NOMO-1 treated with DMSO at 0.1 percent for 48 hours (cell line): Measurements from ENCODE around the gene MAP4K3.
A peak's percentile ranks its signal among the peaks of the same experiment; 100 is the strongest.

Experiments
- DNase-seq: peaks from one replicate; lab custom pipeline; 2025; ENCODE audit not compliant: unreplicated experiment; lab: John Stamatoyannopoulos, UW

Gene MAP4K3

DNA sequence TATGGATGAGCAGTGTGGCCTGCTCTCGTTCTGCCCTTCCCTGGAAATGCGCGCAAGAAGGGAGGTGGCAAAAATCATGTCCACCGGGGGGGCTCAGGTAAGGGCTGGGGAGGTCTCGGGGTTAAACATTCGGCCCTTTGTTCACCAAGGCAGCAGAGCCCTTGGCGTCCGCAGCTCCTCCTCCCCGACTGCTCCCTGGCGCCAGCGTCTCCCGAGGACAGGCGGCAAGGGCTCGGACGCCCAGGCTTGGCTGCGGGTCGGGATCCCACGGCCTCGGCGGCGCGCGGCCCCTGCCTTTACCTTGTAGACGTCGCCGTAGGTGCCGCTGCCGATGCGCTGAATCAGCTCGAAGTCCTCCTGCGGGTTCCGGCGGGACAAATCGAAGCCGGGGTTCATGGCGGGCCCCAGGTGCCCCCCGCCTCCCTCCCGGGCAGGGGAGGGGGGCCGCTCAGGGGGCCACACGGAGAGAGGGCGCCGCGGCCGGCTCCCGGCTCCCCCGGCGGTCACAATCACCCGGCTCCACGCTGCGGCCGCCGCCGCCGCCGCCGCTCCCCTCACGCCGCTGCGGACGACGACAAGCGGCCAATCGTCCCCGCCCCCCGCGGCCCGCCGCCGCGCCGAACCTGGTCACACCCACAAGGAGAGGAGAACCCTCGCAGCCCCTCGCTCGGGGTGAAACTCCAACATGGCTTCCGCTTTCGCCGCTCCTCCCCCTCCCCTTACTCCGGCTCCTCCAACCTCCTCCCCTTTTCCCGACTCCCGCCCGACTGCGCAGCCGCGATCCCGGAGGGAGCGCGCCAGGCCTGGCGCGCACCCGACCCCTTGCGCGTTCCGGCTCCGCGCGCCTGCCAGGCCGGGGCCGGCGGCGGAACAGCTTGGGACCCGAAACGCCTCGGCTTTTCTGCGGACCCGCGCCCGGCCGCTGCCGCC is at the start of gene MAP4K3:
TSS of gene MAP4K3 (minus strand) at position 694 of the 930 bp plus-strand sequence. CDS start at position 396, 298 bp downstream.
- peak; percentile 89 for DNase-seq

DNA sequence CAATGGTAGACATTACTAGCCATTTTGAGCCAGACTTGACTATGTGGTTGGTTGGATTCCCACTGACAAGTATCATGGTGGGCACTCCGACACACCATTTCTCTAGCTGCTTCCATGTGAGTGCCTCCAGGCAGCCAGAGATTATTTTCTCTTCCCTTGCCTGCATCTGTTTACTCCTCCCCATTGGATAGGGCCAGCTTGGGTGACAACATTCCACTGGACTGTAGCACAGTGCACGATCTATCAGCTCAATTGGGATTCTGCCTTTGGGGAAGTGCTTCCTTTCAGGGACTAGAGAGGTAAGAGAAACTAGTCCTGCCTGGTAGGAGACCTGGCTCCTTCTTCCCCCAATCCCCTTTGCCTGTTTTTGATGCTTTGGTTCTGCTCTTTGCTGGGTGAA is 49.0 kb upstream of the MAP4K3 start:
- DNase-seq: no peak

DNA sequence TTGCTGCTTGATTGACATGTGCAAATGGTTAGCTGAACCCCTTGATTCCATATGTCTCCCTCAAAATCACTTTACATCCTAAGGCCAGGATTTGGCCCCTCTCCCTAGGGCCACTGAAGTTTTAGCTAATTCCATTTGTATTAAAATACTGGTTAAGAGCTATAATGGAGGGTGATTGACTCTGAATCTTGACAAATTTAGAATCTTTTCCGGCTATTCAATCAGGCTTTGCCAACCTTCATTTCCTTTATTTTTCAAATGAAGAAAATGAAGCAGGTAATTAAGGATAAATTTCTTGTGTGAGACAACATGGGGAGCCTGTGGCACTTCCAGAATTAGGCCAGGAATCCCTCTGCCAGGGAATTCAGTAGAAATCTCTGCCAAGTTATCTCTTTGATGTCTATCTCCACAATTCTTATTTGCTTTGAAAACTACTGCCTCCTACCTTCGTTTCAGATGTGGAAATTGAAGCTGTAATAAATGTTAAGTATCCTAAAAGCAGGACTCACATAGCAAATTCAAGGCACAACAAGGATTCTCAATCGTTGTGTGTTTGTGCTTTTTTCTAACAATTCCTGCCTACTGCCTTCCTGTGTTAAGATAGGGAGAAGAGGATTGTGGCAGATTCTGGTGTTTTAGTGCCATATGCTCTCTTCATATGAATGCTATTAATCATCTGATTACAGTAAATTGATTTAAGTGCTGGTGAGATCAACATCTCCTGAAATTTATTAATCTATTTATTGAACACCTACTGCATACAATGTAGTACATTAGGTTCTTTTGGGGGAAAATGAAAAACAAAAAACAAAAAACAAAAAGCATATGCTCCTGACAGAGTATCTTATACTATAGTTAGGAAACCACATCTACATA is 47.8 kb upstream of the MAP4K3 start:
- DNase-seq: no peak

DNA sequence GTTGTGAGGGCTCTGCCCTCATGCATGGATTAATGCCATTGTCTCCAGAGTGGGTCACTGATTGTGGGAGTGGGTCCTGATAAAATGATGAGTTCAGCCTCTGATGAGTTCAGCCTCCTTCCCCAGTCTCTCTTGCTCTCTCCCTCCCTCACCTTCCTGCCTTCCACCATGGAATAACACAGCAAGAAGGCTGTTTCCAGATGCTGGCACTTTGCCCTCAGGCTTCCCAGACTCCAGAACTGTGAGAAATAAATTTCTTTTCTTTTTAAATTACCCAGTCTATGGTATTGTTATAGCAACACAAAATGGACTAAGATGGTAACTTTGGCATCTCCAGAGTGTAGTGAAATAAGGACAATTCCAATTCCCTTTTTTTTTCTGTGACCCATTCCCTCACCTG is 47.1 kb upstream of the MAP4K3 start:
- no peak for DNase-seq

DNA sequence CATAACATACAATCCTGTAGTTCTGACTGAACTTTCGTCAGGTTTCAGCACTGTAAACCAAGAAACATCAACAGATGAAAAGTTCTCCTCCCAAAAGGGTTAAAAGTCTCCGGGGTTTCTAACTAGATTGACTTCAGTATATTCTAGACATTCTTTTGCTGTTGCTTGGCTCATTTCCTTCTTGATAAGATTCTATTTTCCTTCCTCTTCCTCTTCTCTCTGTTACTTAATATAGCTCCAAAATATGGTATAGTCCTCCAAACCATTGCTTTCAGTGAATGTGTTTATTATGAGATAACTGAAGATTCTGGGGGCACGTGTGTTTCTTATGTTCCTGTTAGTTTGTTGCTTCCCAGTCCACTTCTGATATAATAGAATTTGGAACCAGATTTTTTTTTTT is 46.4 kb upstream of the MAP4K3 start:
- DNase-seq: peak; percentile 67

DNA sequence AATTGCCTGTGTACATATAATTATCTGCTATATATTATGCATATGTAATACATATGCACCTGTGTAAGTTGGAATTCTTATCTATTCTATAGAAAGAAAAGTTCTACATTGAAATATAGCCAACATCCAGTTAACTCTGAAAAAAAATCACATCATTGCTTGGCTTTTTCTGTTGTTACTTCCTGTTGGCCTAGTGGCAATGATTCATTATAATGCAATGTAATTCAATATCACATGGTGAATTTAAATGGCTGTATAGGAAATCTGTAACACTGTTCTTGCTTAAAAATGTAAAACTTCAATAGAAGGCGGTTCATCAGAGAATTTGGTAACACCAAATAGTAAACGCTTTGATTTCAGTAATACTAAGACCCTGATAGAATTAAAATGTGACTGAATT is 44.5 kb upstream of the MAP4K3 start:
- no peak for DNase-seq

DNA sequence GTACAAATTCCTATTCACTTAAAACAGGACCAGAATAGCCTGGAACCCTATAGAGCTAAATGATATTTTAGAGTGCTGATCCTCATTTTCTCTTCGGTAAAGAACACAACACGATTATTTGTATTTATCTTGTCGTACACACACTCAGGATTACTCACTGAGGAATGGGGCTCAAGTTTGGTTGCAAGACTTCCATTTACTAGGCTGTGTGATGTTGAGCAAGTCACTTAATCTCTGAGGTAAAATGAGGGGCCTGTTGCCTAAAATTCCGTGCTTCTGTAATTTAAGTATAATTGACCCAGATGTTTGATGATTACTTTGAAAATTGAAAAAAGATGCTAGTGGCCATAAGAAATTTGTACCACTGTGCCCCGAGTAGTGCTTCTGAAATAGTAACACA is 42.6 kb upstream of the MAP4K3 start:
- DNase-seq: no peak

DNA sequence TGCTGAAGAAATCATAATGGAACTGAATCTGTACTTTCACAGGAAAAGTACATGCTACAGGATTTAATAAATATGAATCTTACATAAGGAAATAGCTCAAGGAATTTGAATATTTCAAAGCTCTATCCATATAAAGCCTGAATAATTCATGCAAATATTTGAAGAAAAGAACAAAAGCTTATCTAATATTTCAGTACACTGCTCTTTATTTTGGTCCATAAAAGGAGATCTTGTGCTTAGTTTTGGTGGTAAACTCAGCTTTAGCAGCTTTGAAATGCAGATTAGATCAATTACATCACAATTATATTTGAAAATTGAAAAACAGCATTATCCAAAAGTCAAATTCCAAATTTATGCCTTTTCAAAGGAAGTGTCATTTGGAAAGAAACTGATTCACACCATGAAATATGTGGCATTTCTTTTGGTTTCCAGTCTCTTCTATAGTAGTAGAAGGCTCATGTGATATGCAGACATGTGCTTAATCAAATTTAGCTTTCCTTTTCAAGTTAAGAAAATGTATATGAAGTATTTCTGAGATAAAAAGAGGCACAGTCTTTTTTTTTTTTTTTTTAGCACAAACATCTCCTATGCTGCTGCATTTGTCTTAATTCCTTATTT is 42.1 kb upstream of the MAP4K3 start:
- DNase-seq: no peak

DNA sequence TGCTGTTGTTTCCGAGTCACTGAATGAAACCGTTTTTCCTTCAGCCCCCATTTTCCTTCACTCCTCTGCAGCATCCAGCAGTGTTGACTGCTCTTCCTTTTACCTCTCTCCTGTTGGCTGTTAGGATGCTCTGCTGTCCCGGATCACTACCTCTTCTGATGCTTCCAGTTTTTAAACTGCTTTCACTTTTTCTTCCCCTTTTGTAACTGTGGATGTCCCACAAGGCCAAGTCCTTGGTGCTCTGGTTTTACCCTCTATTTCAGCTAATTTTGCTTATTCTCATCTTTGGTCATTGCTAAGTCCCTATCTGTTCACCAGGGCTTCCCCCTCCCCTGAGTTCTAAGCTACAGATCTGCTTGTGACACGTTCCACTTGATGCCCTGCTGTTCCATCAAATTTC is 39.4 kb upstream of the MAP4K3 start:
- peak; percentile 84 for DNase-seq

DNA sequence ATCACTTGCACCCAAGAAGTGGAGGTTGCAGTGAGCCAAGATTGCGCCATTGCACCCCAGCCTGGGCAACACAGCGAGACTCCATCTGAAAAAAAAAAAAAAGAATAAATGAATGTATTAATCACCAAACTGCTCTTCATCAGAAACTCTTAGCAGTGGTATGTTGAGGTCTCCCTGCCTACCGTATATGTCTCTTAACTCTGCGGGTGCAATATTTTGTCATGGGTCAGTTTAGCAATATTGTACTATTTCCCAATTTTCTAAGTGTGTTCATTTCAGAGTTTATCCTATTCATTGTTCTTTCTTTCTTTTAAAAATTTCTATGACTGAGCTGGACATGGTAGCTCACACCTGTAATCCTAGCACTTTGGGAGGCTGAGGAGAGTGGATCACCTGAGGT is 37.9 kb upstream of the MAP4K3 start:
- DNase-seq: no peak

DNA sequence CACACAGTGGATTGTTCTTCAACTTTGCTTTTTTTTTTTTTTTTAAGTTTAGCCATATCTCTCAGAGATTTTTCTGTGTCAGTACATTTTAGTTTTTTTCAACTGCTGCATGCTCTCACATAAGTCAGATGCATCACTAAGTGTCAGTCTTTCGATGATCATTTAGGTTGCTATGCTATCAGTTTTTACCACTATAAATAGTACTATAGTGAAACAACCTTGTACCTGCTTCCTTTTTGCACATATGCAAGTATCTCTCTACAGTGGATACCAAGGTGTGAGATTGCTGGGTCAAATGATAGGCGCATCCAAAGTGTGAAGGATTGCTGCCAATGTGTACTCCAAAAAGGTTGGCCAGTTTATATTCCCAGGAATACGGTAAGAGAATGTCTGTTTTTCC is 33.5 kb upstream of the MAP4K3 start:
- no peak for DNase-seq

DNA sequence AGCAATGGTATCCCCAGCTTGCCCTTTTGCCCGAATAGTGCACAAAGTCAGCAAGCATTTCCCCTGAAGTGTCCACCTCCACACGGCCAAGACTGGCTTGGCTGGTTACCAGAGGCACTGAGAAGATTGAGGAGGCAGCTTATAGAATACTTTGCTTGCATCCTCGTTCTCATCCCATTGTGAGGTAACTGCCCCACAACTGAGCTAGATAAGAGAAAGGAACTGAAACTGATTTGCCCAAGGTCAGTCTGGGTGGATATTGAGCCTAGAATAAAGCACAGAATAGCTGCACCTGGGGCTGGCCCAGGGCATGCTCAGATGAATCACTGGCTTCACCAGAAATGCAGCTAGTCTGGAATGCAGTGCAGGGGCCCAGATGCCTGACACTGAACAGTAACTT is 32.7 kb upstream of the MAP4K3 start:
- DNase-seq: peak; percentile 87

DNA sequence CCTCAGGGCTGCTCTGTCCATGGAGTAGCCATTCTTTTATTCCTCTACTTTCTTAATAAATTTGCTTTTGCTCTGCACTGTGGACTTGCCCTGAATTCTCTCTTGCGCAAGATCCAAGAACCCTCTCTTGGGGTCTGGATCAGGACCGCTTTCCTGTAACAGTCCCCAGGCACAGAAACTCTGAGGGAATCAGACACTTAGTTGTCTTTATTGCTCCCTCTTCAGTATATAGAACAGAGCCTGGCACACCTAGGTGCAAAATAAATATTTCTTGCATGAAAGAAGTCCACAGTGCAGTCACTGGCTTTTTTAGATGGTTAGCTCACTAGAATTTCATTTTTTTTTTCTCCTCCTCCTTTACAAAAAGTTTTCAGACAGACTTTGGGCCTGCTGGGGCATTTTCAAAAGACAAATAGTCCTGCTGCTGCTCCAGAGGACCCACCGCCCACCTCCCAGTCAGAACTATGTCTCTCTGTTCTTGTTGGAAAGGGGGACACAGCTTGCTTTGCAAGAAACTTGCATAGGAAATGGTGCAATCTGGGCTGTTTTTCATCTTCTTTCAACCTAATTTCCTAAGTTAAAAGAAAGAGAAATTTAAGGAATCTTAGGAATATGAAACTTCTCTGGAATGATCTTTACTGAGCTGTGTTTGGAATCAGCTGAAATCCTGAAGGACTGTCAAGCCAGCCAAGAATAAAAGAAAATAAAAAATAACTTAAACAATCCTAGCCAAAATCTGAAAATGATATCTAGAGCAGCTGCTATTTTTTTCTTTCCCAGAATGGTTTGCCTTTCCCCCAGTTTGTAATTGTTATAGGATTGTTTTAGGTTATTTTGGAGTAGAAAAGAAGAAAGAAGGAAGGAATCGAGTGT is 31.7 kb upstream of the MAP4K3 start:
- DNase-seq: no peak

DNA sequence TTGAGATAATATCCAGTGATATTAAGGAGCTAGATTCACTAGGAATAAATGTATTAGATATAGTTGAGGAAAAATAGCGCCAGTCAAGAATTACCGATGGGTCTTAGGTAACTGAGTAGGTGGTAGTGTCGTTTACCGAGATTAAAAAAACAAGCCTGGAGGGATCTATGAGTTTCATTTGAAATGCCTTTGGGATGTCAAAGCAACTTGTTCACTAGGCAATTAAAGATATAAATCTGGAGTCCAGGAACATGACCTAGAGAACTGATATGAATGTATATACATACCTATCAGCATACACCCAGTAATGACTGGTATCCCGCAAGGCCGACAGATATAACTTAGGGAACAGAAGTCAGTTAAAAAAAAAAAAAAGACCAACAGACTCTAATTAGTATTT is 29.2 kb upstream of the MAP4K3 start:
- DNase-seq: no peak

DNA sequence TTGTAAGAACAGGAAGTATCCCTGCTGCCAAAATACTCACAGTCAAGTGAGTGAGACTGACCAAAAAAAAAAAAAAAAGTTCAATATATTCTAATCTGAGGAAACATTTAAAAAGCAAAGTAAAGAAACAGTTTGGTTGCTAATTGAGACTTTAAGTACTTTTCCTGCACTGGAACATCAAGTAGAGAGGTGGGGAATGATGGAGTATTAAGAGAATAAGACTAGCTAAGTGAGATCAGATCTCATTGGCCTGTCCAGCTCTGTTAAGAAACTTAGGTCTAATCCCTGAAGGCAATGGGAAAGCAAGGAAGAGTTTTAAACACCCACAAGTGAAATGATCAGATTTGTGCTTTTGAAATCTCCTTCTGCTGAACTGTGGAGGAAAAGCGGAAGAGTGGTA is 27.8 kb upstream of the MAP4K3 start:
- DNase-seq: no peak

DNA sequence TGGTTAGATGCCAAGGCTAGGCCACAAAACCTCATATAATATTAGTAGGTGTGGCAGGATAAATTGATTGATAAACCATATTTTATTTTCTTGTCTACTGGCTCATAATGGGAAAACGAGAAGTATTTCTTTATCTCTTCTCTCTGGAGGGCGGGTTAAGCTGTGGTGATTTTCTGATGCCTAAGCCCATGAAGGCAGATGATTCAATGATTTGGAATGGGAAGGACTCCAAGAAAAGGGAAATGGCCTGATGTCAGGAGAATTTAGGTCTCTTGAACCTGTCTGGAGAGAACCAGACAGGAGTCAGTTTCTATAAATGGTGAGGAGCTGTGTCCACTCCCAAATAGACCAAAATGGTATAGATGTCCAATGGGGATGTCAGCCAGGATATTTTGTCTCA is 18.7 kb upstream of the MAP4K3 start:
- no peak for DNase-seq

DNA sequence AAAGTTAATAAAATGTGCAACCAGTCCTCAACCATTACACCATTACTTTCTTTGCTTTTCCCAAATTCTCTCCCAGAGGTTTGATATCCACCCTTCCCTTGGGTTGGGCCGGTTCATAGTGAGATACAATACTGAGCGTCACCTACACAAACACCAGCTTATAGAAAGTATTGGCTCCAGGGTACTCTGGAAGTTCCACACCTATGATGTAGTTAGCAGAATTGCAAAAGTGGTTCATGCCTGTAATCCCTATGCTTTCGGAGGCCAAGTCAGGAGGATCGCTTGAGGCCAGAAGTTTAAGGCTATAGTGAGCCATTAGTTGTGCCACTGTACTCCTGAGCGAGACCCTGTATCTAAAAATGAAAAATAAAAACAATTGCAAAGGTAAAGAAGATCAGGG is 15.3 kb upstream of the MAP4K3 start:
- DNase-seq: no peak

DNA sequence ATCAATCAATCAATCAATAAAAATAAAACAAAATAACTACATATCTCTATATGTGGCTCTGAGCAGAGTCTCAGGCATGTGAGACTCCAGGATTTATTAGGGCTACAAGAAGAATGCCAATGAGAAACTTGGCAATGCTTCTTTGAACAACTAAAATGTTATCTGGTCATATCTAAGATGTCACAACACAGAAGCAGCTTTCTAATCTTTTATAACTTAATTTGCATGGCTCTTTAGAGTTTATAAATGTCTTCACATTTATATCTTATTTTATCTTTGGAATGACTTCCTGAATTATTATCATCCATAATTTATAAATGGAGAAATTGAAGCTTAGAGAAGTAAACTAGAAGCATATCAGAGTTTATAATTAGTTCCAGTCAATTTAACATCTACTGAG is 14.9 kb upstream of the MAP4K3 start:
- DNase-seq: no peak

DNA sequence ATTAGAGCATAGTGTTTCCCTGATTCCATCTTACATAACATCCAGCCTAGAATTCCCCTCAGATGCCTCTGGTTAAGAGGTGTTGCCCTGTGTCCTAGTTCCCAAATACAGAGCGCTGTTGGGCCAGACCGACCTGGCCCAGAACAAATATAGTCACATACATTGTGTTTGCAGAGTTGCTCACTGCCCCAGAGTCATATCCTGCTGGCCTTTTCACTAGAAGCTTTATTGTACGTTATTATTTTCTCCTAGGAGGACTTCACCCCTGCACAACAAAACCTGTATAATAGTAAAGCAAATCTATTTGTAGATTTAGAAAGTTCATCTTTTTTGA is 11.1 kb upstream of the MAP4K3 start:
- DNase-seq: no peak

DNA sequence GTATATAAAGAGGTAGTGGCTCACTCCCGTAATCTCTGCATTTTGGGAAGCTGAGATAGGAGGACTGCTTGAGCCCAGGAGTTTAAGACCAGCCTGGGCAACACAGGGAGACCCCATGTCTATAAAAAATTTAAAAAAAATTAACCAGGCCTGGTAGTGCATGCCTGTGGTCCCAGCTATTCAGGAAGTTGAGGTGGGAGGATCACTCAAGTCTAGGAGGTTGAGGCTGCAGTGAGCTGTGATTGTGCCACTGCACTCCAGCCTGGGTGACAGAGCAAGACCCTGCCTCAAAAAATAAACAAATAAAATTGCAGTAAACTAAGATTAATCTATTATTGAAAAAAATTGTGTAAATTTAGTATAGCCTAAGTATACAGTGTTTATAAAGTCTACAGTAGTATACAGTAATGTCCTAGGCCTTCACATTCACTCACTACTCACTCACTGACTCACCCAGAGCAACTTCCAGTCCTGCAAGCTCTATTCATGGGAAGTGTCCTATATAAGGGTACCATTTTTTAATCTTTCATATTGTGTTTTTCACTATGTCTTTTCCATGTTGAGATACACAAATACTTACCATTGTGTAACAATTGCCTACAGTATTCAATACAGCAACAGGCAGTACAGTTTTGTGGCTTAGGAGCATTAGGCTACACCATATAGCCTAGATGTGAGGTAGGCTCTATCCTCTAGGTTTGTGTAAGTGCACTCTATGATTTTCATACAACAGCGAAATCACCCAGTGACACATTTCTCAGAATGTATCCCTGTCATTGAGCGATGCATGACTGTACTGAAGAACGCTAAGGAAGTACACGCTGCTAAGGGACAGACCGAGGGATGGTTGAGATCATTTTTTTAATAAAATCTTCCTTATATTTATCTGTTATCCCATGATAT is 10.4 kb upstream of the MAP4K3 start:
- DNase-seq: no peak
